Small intestine (tissue), 16 donors: ENCODE measurements around the gene APOF. TPM values are rescaled to one million over a fixed set of nuclear protein-coding genes. Genes with fewer than 3 reads are reported as not detected.
"Not testable (repeated sequence)": the region's sequence is repeated elsewhere in the genome, so short reads cannot be mapped to it uniquely, and the experiment has no call there.

ENCODE experiments used
- DNase-seq, 2 donors: peaks; one replicate each; pipeline versions ENCODE4 v3.0.0 to v3.0.0-alpha.2; 2013
- FAIRE-seq: peaks from 2 replicates; lab custom pipeline; 2012; peaks lifted over from hg19 to GRCh38; lab: Jason Lieb, UNC
- H3K27ac ChIP-seq, 3 donors: one replicate each; pipeline ENCODE4 v1.5.1; 2013; ENCODE audit warnings: low read length in 2 of 3, mild to moderate bottlenecking in 2 of 3, control low read depth in 1 of 3, inconsistent platforms in 1 of 3, low read depth in 1 of 3, moderate library complexity in 1 of 3
- H3K27me3 ChIP-seq, 3 donors: one replicate each; pipeline ENCODE4 v1.6.1; 2013; ENCODE audit warnings: low read length in 3 of 3, inconsistent platforms in 1 of 3; ENCODE audit not compliant: control insufficient read depth in 3 of 3, insufficient read depth in 3 of 3
- H3K36me3 ChIP-seq, 3 donors: one replicate each; pipeline ENCODE4 v1.6.1; 2013; ENCODE audit warnings: low read length in 3 of 3, inconsistent platforms in 1 of 3, low read depth in 1 of 3, mild to moderate bottlenecking in 1 of 3, moderate library complexity in 1 of 3; ENCODE audit not compliant: control insufficient read depth in 3 of 3, insufficient read depth in 2 of 3
- H3K4me1 ChIP-seq, 3 donors: one replicate each; pipeline ENCODE4 v1.6.1; 2013; ENCODE audit warnings: low read length in 2 of 3, inconsistent platforms in 1 of 3, low read depth in 1 of 3, mild to moderate bottlenecking in 1 of 3, moderate library complexity in 1 of 3; ENCODE audit not compliant: control insufficient read depth in 3 of 3, insufficient read depth in 2 of 3
- H3K4me3 ChIP-seq, 3 donors: one replicate each; pipeline ENCODE4 v1.5.1; 2013; ENCODE audit warnings: low read length in 3 of 3, control low read depth in 1 of 3, inconsistent platforms in 1 of 3, low read depth in 1 of 3, mild to moderate bottlenecking in 1 of 3, moderate library complexity in 1 of 3
- H3K9me3 ChIP-seq, 2 donors: one replicate each; pipeline ENCODE4 v1.6.1; 2013; ENCODE audit warnings: low read depth in 1 of 2, low read length in 1 of 2; ENCODE audit not compliant: control insufficient read depth in 2 of 2, insufficient read depth in 1 of 2
- WGBS, 3 donors: extraction: QIAGEN DNeasy Blood & Tissue Kit; methylation state at CpG; one replicate each; pipeline ENCODE4 v1.1.7; 2013; 5-methylcytosine and 5-hydroxymethylcytosine counted together
- long read RNA-seq, 10 donors: transcript quantifications; one replicate each; lab custom pipeline, GENCODE V29; 2026
- polyA plus RNA-seq, 4 donors: library from polyadenylated mRNA; stranded (reverse) in 3 of 4; unstranded in 1 of 4; fragments of 200-250 nt in 3 of 4; fragments of 120-200 nt in 1 of 4; gene quantifications; one replicate each; pipeline versions ENCODE4 v1.2.1 to v1.2.3, GENCODE V29; 2013
- donor health status: healthy with polysubstance abuse.
- donor health status: control.
- donor health status: control.
- donor health status: Bipolar disorder and iron deficiency.
- donor health status: healthy.

Gene APOF, protein sequence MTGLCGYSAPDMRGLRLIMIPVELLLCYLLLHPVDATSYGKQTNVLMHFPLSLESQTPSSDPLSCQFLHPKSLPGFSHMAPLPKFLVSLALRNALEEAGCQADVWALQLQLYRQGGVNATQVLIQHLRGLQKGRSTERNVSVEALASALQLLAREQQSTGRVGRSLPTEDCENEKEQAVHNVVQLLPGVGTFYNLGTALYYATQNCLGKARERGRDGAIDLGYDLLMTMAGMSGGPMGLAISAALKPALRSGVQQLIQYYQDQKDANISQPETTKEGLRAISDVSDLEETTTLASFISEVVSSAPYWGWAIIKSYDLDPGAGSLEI
- under 1 TPM in 1 of 4 donors, not detected in 3; 0.19 TPM for polyA plus RNA-seq
- long read RNA-seq, donor 1, result 0 reads
- long read RNA-seq, donor 2, result 0 reads
- long read RNA-seq, donor 3, result 0 reads
- long read RNA-seq, donor 4, result 0 reads
- long read RNA-seq, donor 5, result 0 reads
- long read RNA-seq, donor 6, result 0 reads
- long read RNA-seq, donor 7, result 0 reads
- long read RNA-seq, donor 8, result 0 reads
- long read RNA-seq, donor 9, result 0 reads
- long read RNA-seq, donor 10, result 0 reads

GRCh38 chr12:56362130-56363059 is at the start of gene APOF:
TSS of gene APOF (minus strand) at chr12:56362857. CDS start at chr12:56362745, 112 bp downstream.
- FAIRE-seq, result no peak

DNA sequence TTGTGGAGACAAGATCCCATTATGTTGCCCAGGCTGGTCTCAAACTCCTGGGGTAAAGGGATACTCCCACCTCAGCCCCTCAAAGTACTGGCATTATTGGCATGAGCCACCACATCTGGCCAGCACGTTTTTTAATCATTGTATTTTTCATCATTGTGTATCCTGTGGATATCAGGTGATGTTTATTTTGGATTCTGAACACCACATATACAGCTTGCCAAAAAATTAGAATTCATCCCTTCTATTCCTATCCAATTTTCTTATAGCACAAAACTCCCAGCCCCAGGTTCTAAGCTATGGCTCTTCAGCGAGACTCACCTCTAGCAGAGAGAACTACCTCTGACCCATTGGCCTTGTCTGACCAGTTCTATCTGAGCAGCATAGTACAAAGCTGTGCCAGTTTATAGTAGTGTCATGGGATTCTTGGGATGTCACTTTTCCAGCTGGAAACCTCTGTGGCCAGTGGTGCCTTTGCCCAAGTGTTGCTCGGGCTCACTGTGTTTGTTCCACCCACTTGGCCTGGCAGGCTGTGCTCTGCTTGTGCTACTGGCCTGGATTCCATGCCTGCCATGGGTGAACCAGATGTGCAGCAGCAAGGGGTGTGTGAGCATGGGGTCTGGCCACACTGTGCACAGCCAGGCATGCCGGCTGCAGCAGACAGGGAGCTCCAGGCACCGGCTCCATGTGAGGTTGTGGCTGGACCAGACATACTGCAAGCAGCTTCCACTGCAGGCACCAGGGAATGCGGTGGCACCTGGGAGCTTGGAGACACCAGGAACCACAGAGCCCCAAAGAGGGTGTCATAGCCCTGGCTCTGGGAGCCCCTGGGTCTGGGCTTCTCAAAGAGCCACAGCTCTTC is 49.4 kb upstream of the APOF start:
- FAIRE-seq (no peak), DNase-seq (no peak)
- Histone ChIP-seq H3K36me3 (peaks cover 0 to 26% (median 0%) of the 10 kb centered on the region in 3 donors), H3K4me1 (peaks cover 0 to 9% (median 0%) of the 10 kb centered on the region in 3 donors), H3K4me3 (no peak overlapping the region), H3K9me3 (no peaks in the 10 kb centered on the region), H3K27me3 (no peaks in the 10 kb centered on the region), H3K27ac (no peak overlapping the region)
- WGBS, 3 donors, result 83 to 89% (median 87%) methylated on average over 6 of the region's 6 CpGs

More at GRCh38 chr12:56362130-56363059, at the start of gene APOF:
- H3K9me3 ChIP-seq, result no peaks in the 10 kb centered on the region
- no peak for DNase-seq
- H3K27ac ChIP-seq, result no peak within 1 kb of the TSS
- H3K27me3 ChIP-seq, result no peaks in the 10 kb centered on the region
- H3K4me1 ChIP-seq, result no peaks in the 10 kb centered on the region
- H3K4me3 ChIP-seq, result no peak within 1 kb of the TSS
- H3K36me3 ChIP-seq, result peaks cover 0 to 4% (median 0%) of the 10 kb centered on the region in 3 donors
- 89 to 94% (median 92%) methylated on average over 10 of the region's 10 CpGs for WGBS, 3 donors

- FAIRE-seq, result no peak
These were observed 48.1 kb upstream of the APOF start for GRCh38 chr12:56410768-56411167.

GRCh38 chr12:56408799-56409417 is 46.3 kb upstream of the APOF start:
- Histone ChIP-seq H3K36me3 (peaks cover 0 to 14% (median 0%) of the 10 kb centered on the region in 3 donors), H3K4me1 (peaks cover 0 to 9% (median 0%) of the 10 kb centered on the region in 3 donors), H3K4me3 (no peak overlapping the region), H3K27ac (no peak overlapping the region), H3K27me3 (no peaks in the 10 kb centered on the region), H3K9me3 (no peaks in the 10 kb centered on the region)
- FAIRE-seq (no peak), DNase-seq (peak in 1 of 2 donors; percentile 55)
- 73 to 85% (median 80%) methylated on average over 5 of the region's 5 CpGs for WGBS, 3 donors

More at GRCh38 chr12:56410768-56411167, 48.1 kb upstream of the APOF start:
- Histone ChIP-seq H3K27ac (no peak overlapping the region), H3K4me1 (peaks cover 0 to 9% (median 0%) of the 10 kb centered on the region in 3 donors), H3K27me3 (no peaks in the 10 kb centered on the region), H3K4me3 (no peak overlapping the region), H3K36me3 (peaks cover 0 to 24% (median 0%) of the 10 kb centered on the region in 3 donors), H3K9me3 (no peaks in the 10 kb centered on the region)
- WGBS, 3 donors, result 80 to 94% (median 91%) methylated on average over 4 of the region's 4 CpGs
- no peak for DNase-seq

GRCh38 chr12:56404227-56404626 is 41.6 kb upstream of the APOF start:
- not testable (repeated sequence) for H3K9me3 ChIP-seq, H3K36me3 ChIP-seq, H3K27ac ChIP-seq, H3K4me3 ChIP-seq, H3K27me3 ChIP-seq, FAIRE-seq, H3K4me1 ChIP-seq, DNase-seq
- 60 to 92% (median 88%) methylated on average over 3 of the region's 3 CpGs for WGBS, 3 donors

DNA sequence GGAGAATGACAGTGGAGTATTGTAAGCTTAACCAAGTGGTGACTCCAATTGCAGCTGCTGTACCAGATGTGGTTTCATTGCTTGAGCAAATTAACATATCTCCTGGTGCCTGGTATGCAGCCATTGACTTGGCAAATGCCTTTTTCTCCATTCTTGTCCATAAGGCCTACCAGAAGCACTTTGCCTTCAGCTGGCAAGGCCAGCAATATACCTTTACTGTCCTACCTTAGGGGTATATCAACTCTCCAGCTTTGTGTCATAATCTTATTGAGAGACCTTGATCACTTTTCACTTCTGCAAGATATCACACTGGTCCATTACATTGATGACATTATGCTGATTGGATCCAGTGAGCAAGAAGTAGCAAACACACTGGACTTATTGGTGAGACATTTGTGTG is 39.0 kb upstream of the APOF start:
- not testable (repeated sequence) for H3K27me3 ChIP-seq, H3K4me1 ChIP-seq, H3K36me3 ChIP-seq, FAIRE-seq, H3K4me3 ChIP-seq, DNase-seq, H3K27ac ChIP-seq
- peaks cover 0 to 15% of the 10 kb centered on the region in 2 donors for H3K9me3 ChIP-seq

DNA sequence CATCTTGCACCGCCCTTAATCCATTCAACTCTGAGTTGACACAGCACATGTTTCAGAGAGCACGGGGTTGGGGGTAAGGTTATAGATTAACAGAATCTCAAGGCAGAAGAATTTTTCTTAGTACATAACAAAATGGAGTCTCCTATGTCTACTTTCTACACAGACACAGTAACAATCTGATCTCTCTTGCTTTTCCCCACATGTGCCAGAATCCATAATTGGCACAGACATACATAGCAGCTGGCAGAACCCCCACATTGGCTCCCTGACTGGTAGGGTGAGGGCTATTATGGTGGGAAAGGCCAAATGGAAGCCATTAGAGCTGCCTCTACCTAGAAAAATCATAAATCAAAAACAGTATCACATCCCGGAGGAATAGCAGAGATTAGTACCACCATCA is 38.5 kb upstream of the APOF start:
- H3K4me1 ChIP-seq, DNase-seq, H3K4me3 ChIP-seq, H3K36me3 ChIP-seq, FAIRE-seq, H3K27ac ChIP-seq, H3K27me3 ChIP-seq: not testable (repeated sequence)
- WGBS, 3 donors, result 67 to 95% (median 90%) methylated on average over 1 of the region's 3 CpGs
- H3K9me3 ChIP-seq, result peaks cover 0 to 15% of the 10 kb centered on the region in 2 donors
